Left renal pelvis (tissue), 4 donors: ENCODE measurements around the gene PLD4. TPM values are rescaled to one million over a fixed set of nuclear protein-coding genes. Genes with fewer than 3 reads are reported as not detected.

ENCODE experiments used
- DNase-seq, 4 donors: peaks; one replicate each; pipeline ENCODE4 v3.0.0-alpha.2; 2013; ENCODE audit warnings: low read depth in 4 of 4, low spot score in 3 of 4
- polyA plus RNA-seq, 4 donors: library from polyadenylated mRNA; unstranded; fragments of 120-200 nt; gene quantifications; one replicate each; pipeline ENCODE4 v1.2.1, GENCODE V29; 2013; ENCODE audit not compliant: insufficient read length in 4 of 4

Gene PLD4
- polyA plus RNA-seq, 4 donors = 2.2 to 8.0 (median 3.4) TPM

DNA sequence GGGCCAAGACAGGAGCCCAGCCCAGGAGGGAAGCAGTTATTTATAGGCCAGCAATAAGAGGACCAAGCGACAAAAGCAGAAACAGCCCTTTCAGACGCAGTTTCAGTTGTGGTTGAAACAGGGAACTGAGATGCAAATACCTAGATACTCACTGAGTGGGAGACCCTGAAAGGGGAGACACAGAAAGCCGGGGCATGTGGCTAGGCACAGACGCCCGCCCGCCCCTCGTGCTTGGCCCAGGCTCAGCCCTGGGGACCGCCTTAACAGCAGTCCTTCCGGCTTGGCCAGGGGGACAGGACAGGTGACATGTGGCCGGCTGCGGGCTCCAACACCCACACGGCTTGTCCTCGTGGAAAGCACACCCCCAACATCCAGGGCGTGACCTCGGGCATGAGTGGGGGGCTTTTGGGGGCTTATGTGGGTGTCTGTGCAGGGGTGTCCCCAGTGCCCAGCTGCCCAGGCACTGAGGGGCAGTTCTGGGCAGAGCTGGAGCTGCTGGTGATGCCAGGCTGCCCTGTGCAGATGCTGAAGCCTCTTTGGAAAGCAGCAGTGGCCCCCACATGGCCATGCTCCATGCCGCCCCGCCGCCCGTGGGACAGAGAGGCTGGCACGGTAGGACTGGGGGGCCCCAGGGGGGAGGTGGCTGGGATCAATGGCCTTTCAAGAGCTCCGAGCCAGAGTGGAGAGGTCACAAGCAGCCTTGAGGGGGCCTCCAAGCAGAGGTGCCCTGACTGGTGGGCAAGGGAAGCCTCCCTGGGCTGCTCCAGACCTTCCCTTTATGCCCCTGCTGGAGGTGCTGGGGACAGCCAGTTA is 2.1 kb downstream of the PLD4 start:
- no peak for DNase-seq

GRCh38 chr14:104927432-104927816 is 2.7 kb downstream of the PLD4 start:
- no peak for DNase-seq

DNA sequence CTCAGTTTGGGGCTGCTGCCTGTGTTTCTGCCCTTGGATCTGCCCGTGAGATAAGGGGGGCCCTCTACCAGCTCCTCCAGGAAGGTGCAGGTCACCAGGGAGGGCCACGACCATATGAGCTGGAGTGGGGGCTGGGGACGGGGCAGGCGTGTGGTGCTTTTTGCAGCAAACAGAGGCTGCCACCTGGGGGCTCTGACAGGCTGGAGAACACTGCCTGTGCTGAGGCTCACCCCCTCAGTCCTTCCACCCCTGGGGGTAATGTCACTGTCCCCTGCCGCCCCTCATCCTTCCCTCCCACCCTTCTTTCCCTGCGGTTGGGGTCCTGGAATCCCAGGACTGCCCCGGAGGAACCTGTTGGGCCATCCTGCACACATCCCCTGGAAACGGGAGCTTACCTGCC is 3.2 kb downstream of the PLD4 start:
- no peak for DNase-seq

DNA sequence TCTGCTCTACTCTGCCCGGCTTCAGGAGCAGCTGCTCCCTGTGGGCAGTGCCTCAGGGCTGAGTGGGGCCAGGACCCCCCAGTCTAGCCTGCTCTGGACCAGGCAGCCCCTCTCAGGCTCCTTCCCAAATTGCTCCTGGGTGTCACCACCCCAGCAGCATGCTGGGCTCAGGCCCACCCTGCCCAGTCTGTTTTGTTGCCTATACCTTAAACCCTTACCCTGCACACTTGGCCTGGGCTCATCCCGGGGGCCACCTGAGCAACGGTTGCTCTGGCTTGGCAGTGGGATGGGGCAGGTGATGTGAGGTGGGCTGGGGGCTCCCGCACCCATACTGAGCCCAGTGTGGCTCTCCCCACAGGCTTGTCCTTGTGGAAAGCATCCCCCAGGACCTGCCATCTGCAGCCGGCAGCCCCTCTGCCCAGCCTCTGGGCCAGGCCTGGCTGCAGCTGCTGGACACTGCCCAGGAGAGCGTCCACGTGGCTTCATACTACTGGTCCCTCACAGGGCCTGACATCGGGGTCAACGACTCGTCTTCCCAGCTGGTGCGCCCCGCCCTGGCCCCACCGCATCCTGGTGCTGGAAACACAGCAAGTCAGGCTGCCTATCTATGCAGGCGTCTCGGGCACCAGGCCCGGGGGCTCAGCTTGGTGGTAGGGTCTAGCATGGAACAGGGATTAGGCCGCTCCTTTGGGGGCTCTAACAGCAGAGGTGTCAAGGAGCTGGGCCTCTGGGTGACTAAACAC is 3.9 kb downstream of the PLD4 start:
- no peak for DNase-seq

- no peak for DNase-seq
Observed at GRCh38 chr14:104929268-104930230, 4.9 kb downstream of the PLD4 start.

DNA sequence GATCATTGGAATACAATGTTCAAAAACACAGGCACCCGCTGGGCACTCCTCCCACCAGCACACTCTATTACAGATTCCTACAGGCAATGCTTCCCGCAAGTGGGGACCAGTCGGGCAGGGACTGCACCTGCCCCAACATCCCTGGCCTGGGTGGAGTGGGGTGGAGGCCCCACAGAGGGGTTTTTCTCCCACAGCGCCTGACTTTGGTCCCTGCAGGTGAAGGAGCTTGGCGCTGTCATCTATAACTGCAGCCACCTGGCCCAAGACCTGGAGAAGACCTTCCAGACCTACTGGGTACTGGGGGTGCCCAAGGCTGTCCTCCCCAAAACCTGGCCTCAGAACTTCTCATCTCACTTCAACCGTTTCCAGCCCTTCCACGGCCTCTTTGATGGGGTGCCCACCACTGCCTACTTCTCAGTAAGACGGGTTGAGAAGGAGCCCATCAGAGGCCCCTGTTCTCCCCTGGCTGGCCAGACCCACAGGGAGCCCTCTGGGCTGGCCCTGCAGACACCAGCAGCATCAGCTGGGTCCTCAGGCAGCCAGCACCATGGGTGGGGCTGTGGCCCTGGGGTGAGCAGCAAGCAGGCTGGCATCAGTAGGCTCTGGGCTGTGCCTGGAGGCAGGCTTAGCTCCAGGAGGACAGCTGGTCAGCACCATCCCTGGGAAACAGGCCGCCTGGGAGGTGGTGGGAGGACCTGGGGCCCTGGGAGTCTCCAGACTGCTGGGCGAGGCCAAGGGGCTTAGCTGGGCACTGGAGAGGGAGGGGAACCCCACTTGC is 6.0 kb downstream of the PLD4 start:
- DNase-seq = no peak

- DNase-seq = no peak
Observed at GRCh38 chr14:104931304-104931770, 6.7 kb downstream of the PLD4 start.

DNA sequence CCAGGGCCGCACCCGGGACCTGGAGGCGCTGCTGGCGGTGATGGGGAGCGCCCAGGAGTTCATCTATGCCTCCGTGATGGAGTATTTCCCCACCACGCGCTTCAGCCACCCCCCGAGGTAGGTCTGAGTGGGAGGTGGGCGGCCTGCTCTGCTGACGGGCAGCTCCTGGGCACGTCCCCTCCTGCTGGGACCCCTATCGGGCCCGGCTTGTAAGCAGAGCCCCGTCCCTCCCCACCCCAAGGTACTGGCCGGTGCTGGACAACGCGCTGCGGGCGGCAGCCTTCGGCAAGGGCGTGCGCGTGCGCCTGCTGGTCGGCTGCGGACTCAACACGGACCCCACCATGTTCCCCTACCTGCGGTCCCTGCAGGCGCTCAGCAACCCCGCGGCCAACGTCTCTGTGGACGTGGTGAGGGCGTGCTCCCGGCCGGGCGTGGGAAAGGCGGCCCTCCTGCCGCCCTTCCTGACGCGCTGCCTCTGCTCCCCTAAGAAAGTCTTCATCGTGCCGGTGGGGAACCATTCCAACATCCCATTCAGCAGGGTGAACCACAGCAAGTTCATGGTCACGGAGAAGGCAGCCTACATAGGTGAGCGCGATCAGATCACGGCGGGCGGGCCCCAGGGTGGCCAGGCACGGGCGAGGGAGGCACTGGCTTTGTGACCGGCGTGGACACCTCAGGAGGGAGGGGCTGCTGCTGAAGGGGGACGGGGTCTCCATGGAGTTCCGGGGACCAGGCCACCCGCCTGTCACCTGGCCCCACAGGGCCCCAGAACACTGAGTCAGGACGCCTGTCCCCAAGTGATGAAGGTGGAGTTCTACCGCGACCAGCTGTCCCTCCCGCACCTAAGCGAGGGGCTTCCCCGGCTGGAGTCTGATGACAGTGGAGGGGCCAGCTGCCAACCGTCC is 7.3 kb downstream of the PLD4 start:
- DNase-seq = no peak

GRCh38 chr14:104932676-104933631 is 8.3 kb downstream of the PLD4 start:
- DNase-seq = peak; percentile 44 to 74 (median 70)

DNA sequence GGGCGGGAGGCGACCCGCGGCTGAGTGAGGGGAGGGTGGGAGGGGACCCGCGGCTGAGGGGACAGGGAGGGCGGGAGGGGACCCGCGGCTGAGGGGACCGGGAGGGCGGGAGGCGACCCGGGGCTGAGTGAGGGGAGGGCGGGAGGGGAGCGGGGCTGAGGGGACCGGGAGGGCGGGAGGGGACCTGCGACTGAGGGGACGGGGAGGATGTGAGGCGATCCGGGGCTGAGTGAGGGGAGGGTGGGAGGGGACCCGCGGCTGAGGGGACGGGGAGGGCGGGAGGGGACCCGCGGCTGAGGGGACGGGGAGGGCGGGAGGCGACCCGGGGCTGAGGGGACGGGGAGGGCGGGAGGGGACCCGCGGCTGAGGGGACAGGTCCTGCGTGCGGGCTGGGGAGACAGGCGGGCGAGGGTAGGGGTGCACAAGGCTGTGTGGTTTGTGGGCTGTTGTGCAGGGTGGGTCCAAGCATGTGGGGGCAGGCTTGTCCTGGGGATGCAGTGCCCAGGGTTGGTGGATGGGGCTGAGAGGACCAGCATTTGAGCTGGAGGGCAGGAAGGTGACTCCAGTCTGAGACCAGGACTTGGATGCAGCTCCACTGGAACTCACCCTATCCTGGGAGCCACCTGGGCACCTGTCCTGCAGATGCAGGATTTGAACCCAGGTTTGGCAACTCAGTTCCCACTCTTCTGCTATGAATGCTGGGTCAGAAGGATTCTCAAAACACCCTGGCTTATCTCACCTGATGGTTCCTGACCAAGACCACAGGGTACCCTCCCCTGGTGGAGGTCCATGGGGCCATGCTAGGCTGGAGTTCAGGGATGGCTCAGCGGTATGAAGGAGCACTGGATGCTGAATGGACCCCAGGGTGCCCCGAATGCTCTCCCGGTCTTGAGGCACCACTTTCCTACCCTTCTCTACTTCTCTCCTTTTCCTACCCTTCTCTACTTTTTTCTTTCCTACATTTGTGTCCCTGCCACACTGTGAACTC is 9.4 kb downstream of the PLD4 start:
- no peak for DNase-seq

GRCh38 chr14:104935026-104935650 is 10.5 kb downstream of the PLD4 start:
- DNase-seq = no peak

- DNase-seq = no peak
Observed at GRCh38 chr14:104935955-104936354, 11.3 kb downstream of the PLD4 start.

DNA sequence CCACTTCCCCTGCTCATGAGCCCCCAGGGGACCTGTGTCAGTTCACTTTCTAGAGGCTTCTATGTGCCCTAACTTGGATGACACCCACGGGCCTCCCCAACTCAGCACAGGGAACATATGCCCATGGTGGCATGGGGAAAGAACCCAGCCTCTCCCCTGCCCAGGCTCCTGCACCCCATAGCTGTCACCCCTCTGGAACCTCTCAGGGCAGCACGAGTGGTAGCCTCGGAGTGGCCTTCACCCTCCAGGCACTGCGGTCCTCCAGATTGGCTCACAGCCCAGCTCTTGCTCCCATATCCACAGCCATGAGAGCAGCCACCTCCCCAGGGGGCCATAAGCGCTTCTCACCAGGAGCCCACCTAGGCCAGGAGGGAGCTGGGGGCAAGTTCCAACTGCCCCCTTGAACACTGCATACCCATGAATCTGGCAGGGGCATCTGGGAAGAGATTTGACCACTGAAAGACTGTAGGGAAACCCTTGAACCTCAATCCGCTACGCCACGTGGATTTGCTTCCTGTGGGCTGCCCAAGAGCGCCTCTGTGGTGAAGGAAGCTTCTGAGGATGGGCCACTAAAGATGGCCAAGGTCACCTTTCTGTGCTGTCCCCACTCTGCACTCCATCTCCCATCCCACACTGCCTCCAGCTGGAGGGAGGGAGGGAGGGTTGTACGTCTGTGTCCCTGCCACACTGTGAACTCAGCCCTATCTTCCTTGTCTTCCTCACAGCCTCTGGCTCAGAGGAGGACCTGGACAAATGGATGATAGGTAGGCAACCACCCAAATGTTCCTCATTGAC is 11.9 kb downstream of the PLD4 start:
- no peak for DNase-seq

DNA sequence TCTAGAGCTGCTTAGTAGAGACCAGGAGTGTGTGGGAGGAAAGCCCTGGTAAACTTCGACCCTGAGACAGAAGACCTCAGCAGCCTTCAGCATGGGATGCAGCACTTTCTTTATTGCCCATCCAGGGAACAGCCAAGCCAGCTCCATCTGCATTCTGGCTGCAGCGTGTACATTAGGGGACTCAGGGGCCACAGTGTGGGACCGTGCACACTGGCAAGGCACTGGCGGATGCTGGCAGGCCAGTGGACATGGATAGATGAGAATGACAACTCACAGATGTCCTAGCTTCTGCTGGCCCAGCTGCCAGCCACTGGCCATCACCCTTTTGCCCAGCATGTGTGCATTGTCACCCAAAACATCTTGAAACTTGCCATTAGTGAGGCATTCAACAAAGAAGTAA is 12.5 kb downstream of the PLD4 start:
- DNase-seq = no peak

DNA sequence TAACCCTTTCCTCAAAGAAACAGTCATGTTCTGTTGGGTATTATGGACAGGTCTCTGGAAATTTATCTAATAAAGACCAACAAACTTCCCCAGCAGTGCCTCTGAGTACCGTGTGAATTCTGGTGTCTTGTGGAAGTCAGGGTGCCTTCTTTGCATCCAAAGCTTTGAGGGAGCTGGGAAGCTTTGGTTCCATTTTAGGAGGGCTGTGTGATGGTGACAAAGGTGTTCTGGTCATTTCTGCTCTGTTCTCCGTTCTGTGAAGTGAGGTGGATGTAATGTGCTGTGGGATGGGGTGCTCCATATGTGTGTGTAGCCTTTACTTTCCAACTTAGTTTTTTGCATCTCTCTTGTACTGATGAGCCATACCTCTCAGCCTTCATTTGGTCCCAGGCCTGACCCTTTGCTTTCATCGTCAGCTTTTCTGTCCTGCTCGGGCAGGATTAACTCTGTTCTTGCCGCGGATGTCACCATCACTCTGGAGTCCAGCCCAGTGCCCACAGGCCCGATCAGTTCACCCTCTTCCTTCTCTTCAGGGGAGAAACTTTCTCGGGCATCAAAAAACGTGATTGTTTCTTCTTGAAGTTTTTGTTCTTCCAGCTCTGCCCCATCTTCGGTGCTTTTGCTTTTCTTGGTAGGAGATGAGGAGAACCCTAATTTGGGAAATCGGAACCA is 13.2 kb downstream of the PLD4 start:
- no peak for DNase-seq
